Measurements from ENCODE around the gene PPFIA4.

PPFIA4 gene

DNA sequence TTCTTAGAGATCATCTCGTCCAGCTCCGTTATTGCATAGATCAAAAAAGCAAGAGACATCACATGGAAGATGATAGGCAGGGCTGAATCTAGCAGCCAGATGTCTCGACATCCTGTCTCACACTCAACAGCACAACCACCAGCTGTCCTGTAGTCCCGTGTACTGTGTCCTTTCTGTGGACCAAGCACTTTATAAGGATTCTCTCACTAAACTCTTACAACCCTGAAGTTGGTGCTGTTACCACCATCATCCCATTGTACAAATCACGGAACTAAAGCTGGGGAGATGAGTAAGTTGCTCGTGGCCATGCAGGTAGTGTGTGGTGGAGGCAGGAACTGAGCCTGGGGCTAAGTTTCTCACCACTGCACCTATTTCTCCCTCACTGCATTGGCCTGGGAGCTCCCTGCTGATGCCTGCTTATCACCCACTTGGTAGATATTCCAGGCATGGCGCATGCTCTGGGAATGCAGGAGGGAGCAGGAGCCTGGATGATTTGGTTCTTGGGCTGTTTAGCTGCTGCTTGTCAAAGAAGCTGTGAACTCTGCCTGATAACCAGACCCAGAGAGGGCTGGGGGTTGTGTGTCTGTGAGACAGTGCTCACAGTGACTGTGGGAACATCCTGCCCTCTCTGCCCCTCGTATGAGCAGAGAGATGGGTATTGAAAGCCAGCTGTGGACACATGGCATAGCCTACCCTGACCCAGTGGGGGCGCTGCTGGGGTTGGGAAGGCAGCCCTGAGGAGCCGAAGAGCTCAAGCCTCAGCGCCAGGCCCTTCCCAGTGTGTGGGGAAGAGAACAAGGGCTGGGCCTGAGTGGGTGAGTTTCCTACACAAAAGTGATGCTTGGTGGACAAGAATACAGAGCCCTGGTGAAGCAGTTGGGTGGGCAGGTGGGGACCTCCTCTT is 13.6 kb downstream of the PPFIA4 start:
- Histone ChIP-seq H3K27ac (ENCODE audit: low read length) (peak overlapping the region; percentile 73), H3K4me1 (ENCODE audit: low read length) (peaks cover 51% of the 10 kb centered on the region), H3K9me3 (replicated peaks; ENCODE audit: insufficient read depth, low read length) (no peaks in the 10 kb centered on the region), H3K9me2 (replicated peaks; ENCODE audit: insufficient read depth, low read length) (no peaks in the 10 kb centered on the region), H3K79me2 (ENCODE audit: low read length) (no peaks in the 10 kb centered on the region), H3K4me2 (ENCODE audit: low read depth, low read length) (peak overlapping the region; percentile 42), H3K4me3 (ENCODE audit: low read length) (peak overlapping the region; percentile 2; the same call in 1 of the 2 replicates), H4K20me1 (ENCODE audit: insufficient read depth, low read length) (no peaks in the 10 kb centered on the region), H3K9ac (ENCODE audit: low read length) (peak overlapping the region; percentile 25), H3K36me3 (replicated peaks; ENCODE audit: insufficient read depth, low read length) (no peaks in the 10 kb centered on the region), H3K27me3 (replicated peaks; ENCODE audit: insufficient read depth, low read length) (no peaks in the 10 kb centered on the region), H2AFZ (ENCODE audit: low read length) (peak overlapping the region; percentile 46), H3F3A (ENCODE audit: insufficient read depth, low read length) (peaks cover 22% of the 10 kb centered on the region)
- DNase-seq: peak; percentile 53
- no peak for TF ChIP-seq EZH2phosphoT487 (IDR thresholded peaks at IDR 0.05; ENCODE audit: low read length)
- TF ChIP-seq, protein P1, sequence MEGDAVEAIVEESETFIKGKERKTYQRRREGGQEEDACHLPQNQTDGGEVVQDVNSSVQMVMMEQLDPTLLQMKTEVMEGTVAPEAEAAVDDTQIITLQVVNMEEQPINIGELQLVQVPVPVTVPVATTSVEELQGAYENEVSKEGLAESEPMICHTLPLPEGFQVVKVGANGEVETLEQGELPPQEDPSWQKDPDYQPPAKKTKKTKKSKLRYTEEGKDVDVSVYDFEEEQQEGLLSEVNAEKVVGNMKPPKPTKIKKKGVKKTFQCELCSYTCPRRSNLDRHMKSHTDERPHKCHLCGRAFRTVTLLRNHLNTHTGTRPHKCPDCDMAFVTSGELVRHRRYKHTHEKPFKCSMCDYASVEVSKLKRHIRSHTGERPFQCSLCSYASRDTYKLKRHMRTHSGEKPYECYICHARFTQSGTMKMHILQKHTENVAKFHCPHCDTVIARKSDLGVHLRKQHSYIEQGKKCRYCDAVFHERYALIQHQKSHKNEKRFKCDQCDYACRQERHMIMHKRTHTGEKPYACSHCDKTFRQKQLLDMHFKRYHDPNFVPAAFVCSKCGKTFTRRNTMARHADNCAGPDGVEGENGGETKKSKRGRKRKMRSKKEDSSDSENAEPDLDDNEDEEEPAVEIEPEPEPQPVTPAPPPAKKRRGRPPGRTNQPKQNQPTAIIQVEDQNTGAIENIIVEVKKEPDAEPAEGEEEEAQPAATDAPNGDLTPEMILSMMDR (IDR thresholded peaks at IDR 0.05; ENCODE audit: low read length): peak; percentile 72

DNA sequence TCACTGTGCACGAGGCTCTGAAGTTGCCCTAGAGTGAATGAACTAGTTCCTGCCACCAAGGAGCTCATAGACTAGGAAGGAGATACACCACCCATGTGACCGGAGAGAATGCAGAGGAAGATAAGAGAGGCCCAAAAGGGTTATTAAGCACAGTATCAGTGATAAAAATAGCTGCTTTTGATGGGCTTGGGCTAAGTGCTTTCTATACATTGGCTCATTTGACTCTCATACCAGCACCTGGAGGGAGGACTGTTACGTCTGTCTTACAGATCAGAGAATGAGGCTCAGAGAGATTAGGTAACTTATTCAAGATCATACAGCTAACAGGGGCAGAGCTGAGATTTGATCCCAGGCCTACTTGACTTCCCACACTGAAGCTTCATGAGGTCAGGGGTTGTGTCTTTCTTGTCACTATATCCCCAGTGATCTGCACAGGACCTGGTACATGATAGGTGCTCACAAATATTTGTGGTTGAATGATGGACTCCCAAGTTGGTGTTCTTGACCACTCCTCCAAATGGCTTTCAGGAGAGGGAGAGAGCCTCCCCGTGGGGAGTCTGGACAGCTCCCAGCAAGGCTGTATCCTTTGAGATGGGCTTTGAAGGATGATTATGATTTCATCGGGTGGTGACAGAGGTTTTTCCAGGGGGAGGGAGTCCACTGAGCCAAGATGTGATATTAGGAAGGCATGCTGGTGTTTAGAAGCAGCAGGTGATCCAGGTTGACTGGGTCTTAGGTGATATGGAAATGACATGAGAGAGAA is 14.4 kb downstream of the PPFIA4 start:
- Histone ChIP-seq H3K79me2 (ENCODE audit: low read length) (no peaks in the 10 kb centered on the region), H2AFZ (ENCODE audit: low read length) (peak overlapping the region; percentile 46), H3K27me3 (replicated peaks; ENCODE audit: insufficient read depth, low read length) (no peaks in the 10 kb centered on the region), H4K20me1 (ENCODE audit: insufficient read depth, low read length) (no peaks in the 10 kb centered on the region), H3K4me1 (ENCODE audit: low read length) (peaks cover 51% of the 10 kb centered on the region), H3K4me2 (ENCODE audit: low read depth, low read length) (peak overlapping the region; percentile 42), H3K9me3 (replicated peaks; ENCODE audit: insufficient read depth, low read length) (no peaks in the 10 kb centered on the region), H3K4me3 (ENCODE audit: low read length) (no peak overlapping the region; the same call in 1 of the 2 replicates), H3K9ac (ENCODE audit: low read length) (peak overlapping the region; percentile 25), H3K9me2 (replicated peaks; ENCODE audit: insufficient read depth, low read length) (no peaks in the 10 kb centered on the region), H3K27ac (ENCODE audit: low read length) (peak overlapping the region; percentile 73), H3K36me3 (replicated peaks; ENCODE audit: insufficient read depth, low read length) (no peaks in the 10 kb centered on the region), H3F3A (ENCODE audit: insufficient read depth, low read length) (peaks cover 22% of the 10 kb centered on the region)
- peak; percentile 93 for DNase-seq
- TF ChIP-seq, protein P1 (IDR thresholded peaks at IDR 0.05; ENCODE audit: low read length): no peak
- no peak for TF ChIP-seq EZH2 (optimal IDR thresholded peaks at IDR 0.05; ENCODE audit: low read depth, low read length)
- TF ChIP-seq EZH2phosphoT487 (IDR thresholded peaks at IDR 0.05; ENCODE audit: low read length): no peak

DNA sequence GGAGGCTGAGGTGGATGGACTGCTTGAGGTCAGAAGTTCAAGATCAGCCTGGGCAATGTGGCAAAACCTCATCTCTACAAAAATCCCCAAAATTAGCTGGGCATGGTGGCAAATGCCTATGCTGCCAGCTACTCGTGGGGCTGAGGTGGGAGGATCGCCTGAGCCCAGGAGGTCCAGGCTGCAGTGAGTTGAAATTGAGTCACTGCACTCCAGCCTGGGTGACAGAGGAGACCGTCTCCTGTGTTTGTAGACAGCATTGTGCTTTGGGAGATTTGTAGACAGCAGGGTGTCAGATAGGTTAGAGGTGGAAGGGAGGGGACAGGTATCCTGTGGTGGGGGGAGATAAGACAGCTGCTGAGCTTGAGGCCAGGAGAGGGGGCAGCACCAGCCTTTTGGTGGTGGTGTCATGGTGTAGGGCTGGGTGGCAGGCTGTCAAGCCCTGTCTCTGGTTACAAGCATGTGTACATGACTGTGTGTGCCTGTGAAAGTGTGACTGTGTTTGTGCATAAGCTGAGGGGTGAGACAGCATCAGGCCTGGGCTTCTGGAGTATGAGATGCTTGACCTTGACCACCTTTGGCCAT is 15.2 kb downstream of the PPFIA4 start:
- Histone ChIP-seq H3K79me2 (ENCODE audit: low read length) (no peaks in the 10 kb centered on the region), H2AFZ (ENCODE audit: low read length) (no peak overlapping the region; the same call in 1 of the 2 replicates), H3K4me2 (ENCODE audit: low read depth, low read length) (peak overlapping the region; percentile 42; the same call in 1 of the 2 replicates), H3K27ac (ENCODE audit: low read length) (peak overlapping the region; percentile 73; the same call in 1 of the 2 replicates), H3K9ac (ENCODE audit: low read length) (no peak overlapping the region), H3K9me2 (replicated peaks; ENCODE audit: insufficient read depth, low read length) (no peaks in the 10 kb centered on the region), H3F3A (ENCODE audit: insufficient read depth, low read length) (peaks cover 22% of the 10 kb centered on the region), H4K20me1 (ENCODE audit: insufficient read depth, low read length) (no peaks in the 10 kb centered on the region), H3K4me1 (ENCODE audit: low read length) (peaks cover 51% of the 10 kb centered on the region), H3K36me3 (replicated peaks; ENCODE audit: insufficient read depth, low read length) (no peaks in the 10 kb centered on the region), H3K27me3 (replicated peaks; ENCODE audit: insufficient read depth, low read length) (no peaks in the 10 kb centered on the region), H3K4me3 (ENCODE audit: low read length) (no peak overlapping the region), H3K9me3 (replicated peaks; ENCODE audit: insufficient read depth, low read length) (no peaks in the 10 kb centered on the region)
- TF ChIP-seq, protein P1 (IDR thresholded peaks at IDR 0.05; ENCODE audit: low read length): no peak
- TF ChIP-seq EZH2phosphoT487 (IDR thresholded peaks at IDR 0.05; ENCODE audit: low read length) (no peak), EZH2 (optimal IDR thresholded peaks at IDR 0.05; ENCODE audit: low read depth, low read length) (no peak)
- no peak for DNase-seq

All from MM.1S (cell line).